GM18511 (cell line): ENCODE measurements around the gene TDRD15.
"Not testable (repeated sequence)": the region's sequence is repeated elsewhere in the genome, so short reads cannot be mapped to it uniquely, and the experiment has no call there.

Experiments
- ATAC-seq: cut with Tn5 transposase; IDR thresholded peaks from one replicate; pipeline ENCODE4 v1.9.1; 2021; ENCODE audit warnings: mild to moderate bottlenecking, moderate library complexity; ENCODE audit not compliant: unreplicated experiment

Gene TDRD15

GRCh38 chr2:21123473-21124393 lies at the start of gene TDRD15:
Gene TDRD15 (plus strand): TSS chr2:21123968. CDS start chr2:21137468, 13,500 bp downstream.
- no peak for ATAC-seq

- ATAC-seq = no peak
Measured at GRCh38 chr2:21078296-21078695, 45.5 kb upstream of the TDRD15 start.

GRCh38 chr2:21083482-21083881 lies 40.3 kb upstream of the TDRD15 start:
- no peak for ATAC-seq

GRCh38 chr2:21084401-21084800 lies 39.4 kb upstream of the TDRD15 start:
- ATAC-seq = no peak

DNA sequence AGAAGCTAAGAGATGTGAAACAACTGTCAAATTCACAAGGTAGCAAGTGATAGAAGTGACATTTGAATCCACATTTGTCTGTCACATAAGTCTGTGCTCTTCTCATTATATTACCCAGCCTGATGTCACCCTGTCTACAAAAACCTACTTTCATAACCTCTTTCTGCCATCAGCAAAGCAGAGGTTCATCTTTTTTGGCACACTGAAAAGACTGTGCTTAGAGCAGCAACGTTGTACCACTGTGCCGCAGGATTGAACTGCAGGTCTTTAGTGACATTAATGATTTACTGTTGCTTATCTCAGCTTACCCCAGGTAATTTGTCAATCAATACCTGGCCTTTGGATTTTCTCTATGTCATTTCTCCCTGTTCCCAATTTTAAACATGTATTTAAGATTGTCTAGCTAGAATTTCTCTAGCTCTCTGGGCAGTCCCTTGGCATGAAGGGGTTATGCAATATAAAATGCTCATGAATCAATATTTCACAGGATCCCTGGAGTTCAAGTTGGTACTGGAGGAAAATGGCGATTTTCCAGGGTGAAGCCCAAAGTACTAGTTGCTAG lies 31.4 kb upstream of the TDRD15 start:
- no peak for ATAC-seq

GRCh38 chr2:21095178-21095577 lies 28.6 kb upstream of the TDRD15 start:
- ATAC-seq = no peak

DNA sequence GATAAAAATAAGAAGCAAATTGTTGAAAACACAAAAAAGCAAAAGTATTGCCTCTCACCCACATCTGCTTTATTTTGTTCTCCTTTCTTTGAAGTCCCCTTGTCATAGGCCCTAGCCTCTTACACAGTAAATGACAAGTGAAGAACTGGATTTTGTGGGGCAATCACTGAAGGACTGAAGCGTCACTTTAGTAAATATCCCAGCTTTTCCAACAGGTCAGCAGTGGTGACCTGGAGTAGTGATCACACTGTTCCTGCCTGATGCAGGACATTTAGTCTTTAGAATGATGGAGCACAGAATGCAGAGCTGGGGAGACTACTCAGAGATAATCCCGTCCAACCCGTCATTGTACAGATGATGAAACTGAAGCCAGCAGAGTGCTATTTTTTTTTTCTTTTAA lies 28.1 kb upstream of the TDRD15 start:
- no peak for ATAC-seq

DNA sequence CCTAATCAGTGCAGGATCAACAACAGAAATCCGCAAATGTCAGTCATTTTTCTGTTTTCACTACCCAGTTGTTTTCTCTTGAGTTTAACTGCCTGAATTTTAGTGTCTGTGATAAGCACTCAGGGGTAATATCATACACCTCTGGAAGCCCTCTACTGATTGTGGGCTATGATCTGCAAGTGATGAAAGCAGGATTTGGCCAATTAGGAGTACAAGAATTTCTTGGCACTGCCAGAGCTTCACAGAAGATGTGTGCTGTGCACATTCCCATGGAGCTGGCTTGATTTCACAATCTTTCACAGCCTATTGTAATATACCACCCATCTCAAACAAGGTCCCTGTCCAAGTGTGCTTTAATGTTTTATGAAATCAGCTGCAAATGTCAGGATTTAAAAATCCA lies 27.3 kb upstream of the TDRD15 start:
- ATAC-seq = no peak

- ATAC-seq = no peak
Measured at GRCh38 chr2:21097331-21097730, 26.4 kb upstream of the TDRD15 start.

DNA sequence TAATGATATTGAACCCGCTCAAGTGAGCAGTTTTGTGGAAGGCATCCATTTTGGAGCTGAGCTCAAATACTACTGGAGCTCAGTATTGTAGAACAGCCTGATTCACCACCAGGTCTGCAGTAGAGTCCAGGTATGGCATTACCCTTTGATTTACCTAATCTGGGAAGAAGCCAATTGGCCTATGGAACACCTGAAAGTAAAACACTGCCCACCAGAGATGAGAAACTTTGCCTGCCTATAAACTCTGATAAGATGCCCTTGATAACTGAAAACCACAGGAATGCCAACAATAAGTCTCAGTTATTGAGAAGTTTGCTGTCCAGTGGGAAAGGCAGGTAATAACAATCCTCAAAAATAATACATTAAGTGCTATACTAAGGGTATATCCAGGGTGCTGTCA lies 25.5 kb upstream of the TDRD15 start:
- no peak for ATAC-seq

GRCh38 chr2:21099281-21099907 lies 24.4 kb upstream of the TDRD15 start:
- no peak for ATAC-seq

DNA sequence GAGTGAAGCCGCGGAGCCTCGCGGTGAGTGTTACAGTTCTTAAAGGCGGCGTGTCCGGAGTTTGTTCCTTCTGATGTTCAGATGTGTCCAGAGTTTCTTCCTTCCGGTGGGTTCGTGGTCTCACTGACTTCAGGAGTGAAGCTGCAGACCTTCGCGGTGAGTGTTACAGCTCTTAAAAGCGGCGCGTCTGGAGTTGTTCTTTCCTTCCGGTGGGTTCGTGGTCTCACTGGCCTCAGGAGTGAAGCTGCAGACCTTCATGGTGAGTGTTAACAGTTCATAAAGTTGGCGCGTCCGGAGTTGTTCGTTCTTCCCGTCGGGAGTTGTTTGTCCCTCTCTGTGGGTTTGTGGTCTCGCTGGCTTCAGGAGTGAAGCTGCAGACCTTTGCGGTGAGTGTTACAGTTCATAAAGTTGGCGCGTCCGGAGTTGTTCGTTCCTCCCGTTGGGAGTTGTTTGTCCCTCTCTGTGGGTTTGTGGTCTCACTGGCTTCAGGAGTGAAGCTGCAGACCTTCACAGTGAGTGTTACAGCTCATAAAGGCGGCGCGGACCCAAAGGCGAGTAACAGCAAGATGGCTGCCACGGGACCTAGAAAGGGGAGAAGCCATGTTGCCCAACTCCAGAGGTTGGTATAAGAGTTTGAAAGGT lies 22.1 kb upstream of the TDRD15 start:
- ATAC-seq = not testable (repeated sequence)

DNA sequence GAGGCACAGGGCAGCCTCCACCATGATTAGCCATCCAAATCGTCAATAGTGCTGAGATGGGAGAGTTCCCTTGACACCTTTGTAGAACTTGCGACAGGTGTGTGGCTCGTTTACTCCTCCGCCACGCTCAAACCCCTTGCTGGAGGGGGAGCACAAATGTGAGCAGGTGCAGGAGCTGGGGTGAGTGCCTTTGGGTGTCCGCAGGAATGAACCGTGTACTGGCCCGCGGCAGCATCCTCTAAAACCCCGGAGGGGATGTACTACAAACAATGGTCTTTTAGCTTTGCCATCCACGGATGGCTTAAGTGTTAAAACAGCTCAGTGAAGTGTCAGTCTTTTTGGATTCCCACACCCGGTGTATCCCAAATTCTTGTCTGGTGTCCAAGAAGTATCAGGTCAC lies 21.4 kb upstream of the TDRD15 start:
- no peak for ATAC-seq

DNA sequence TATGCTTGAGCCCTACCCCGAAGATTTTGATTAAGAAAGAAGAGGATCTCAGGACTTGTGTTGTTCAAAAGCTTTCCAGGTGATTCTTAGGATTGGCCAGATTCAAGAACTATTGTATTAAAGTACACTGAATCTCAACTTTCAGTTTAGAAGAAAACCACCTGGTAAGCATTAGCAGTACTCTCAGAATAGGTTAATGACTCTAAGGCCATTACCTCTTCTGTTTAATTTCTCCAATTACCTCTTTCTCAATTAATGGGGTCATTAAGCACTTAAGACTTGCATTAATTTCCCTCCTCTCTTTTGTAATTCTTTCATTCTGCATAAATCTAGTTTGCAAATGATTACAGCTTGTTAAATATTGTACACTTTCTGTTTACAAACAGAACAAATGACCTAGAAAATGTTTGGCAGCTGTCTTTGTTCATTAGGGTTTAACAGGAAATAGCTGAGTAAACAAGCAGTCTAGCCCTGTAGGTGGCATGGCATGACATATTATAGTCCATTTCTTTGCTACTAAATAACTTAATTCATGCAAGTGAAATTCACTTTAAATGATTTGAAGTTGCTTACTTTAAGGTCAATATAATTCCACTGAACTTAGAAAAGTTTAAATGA lies 20.4 kb upstream of the TDRD15 start:
- no peak for ATAC-seq

- no peak for ATAC-seq
Measured at GRCh38 chr2:21104030-21104660, 19.6 kb upstream of the TDRD15 start.

DNA sequence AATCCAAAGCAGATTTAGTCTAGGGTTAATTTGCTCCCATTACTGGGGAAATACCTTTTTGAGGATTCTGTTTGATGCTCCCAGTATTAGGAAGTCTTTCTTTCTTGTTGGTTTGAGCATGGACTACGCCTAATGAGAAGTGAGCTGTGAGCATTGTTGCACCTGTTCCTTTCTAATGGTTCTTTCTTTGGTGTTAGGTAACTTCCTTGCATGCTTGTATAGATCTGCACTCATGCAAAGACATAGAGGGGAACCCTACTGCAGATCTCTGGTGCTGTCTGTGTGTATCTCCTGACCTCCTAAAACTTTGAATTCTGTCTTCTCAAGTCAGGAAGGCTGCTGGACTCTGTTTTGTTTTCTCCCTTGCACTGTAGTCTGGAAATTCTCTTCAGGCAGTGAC lies 12.8 kb upstream of the TDRD15 start:
- ATAC-seq = no peak

DNA sequence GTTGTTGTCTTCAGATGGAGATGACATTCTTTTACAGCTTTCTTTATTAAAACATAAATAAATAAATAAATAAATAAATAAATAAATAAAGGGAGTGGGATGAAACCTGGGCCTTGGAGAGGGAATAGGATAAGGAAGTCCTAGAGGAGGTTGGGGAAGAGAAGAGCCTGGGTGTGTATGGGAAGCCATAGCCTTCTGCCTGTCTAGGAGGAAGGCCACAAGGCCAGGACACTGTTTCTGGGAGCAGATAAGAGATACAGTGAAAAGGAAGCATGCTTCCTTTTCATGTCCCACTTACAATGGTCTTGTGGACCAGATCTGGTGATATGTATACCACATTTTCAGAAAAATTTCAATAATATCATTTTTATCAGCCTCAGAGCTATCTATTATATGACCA lies 6.1 kb upstream of the TDRD15 start:
- no peak for ATAC-seq

DNA sequence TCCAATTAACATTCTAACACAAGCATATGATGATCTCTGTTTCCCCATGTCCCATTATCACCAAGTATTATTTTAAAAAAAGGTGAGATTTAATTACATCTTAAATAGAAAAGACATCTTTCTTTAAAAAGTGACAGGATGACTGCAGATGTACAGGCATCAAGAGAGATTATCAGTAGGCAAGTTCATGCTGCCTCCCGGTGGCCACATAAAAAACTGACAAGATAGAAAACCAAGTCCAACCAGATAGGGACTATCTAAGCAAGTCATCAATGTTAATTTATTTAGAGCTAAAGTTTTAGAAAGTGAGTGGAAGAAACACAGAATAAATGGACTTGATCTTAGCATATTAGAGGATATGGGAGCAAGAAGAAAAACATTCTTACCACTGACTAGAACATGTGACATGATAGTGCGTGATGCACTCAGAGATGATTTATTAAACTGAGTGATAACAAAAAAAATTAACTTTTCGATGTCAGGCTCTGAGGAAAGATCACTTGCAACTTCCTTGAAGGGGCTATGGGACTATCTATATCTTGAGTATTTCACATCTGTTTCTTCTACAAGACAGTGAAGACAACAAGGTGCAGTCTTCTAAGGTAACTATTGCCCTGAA lies 5.4 kb upstream of the TDRD15 start:
- ATAC-seq = peak; percentile 66

DNA sequence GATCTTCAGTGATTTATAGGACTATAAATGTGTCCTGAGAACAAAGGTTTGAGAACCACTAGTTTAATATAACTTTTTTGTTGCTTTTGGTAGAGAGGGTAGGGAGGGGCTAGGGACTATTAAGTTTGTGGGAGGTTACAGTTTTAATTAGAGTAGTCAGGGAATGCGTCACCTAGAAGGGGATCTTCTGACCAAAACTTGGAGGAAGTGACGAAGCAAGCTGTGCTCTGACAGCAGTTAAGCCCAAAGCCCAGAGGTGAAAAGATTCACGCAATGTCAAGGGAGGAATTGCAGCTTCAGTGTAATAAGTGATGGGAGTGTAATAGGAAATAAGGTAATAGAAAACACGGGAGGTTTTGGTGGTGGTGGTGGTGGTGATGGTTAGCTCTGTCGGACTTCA lies 8.1 kb downstream of the TDRD15 start:
- ATAC-seq = no peak

GRCh38 chr2:21135585-21135984 lies 11.8 kb downstream of the TDRD15 start:
- ATAC-seq = no peak
